Putamen (tissue), 1 donor: Measurements from ENCODE around the gene TRPM3.
"Not testable (repeated sequence)": the region's sequence is repeated elsewhere in the genome, so short reads cannot be mapped to it uniquely, and the experiment has no call there.

ENCODE experiments used
- DNase-seq: peaks from one replicate; pipeline ENCODE4 v3.0.0-alpha.2; 2016; ENCODE audit warnings: low spot score

The TRPM3 gene

DNA sequence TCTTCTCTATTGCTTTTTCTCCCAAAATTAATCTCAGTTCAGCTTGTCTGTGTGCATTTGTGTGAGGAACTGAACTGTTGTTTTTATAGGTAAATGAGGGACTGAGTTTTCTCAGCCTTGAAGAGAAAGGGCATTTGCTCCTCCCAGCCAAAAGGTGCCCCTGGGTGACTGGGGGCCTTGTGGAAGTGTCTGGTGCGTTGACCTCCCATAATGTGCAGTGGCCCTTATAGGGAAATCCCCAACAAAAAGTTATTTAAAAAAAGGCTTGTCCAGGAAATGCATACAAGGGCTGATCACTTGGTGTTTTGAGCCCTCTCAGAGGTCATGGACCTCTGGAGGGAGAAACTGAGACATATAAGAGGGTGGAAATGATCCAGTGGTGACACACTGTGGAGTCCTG is 467.3 kb downstream of the TRPM3 start:
- DNase-seq: no peak

DNA sequence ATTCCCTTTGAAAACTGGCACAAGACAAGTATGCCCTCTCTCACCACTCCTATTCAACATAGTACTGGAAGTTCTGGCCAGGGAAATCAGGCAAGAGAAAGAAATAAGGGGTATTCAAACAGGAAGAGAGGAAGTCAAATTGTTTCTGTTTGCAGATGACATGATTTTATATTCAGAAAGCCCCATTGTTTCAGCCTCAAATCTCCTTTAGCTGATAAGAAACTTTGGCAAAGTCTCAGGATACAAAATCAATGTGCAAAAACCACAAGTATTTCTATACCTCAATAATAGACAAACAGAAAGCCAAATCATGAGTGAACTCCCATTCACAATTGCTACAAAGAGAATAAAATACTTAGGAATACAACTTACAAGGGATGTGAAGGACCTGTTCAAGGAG is 476.8 kb downstream of the TRPM3 start:
- not testable (repeated sequence) for DNase-seq

DNA sequence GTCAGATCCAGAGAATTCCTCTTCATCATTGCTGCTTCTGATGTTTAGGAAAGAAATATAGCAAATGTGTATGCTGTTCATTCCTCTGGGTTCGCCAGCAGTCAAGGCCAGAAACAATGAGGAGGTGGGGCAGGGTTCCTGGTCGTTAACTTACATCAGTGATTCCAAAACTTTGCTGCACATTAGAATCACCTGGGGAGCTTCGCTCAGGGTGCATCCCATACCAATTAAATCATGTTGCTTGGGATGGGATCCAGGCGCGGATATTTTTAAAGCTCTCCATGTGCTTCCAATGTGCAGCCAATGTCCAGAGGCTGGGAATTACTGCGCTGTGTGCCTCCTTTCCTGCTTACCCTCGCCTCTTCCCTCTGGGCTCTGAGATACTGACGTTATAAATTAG is 479.1 kb downstream of the TRPM3 start:
- DNase-seq: no peak

DNA sequence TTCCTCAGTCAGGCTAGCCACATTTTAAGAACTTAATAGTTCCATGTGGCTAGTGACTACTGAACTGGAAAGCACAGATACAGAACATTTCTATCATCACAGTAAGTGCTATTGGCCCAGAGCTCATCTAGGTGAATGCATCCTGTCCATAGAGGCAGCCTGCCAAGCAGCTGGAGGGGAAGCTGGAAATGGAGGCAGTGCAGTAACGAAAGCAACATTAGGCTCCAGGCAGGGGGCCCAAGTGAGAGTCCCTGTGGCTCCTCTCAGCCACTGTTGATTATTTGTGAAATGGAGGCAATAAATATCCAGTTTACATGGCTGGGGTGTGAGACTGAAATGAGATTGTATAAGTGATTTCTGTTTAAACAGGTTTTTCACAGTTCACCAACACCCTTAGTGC is 479.8 kb downstream of the TRPM3 start:
- no peak for DNase-seq

DNA sequence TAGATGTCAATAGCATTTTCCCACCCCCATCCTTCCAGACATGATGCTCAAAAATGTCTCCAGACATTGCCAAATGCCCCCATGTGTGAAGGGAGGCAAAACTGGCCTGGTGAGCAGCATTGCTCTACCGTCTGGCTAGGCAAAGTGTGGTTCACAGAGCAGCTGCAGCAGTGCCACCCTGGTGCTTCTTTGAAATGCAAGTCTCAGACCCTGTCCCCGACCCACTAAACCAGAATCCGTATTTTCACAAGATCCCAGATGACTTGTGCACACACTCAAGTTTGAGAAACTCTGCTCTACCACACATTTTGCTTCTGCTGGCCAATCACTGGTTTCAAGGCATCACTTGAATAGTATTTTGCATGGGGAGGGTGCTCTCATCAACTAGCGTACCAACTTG is 480.4 kb downstream of the TRPM3 start:
- no peak for DNase-seq

DNA sequence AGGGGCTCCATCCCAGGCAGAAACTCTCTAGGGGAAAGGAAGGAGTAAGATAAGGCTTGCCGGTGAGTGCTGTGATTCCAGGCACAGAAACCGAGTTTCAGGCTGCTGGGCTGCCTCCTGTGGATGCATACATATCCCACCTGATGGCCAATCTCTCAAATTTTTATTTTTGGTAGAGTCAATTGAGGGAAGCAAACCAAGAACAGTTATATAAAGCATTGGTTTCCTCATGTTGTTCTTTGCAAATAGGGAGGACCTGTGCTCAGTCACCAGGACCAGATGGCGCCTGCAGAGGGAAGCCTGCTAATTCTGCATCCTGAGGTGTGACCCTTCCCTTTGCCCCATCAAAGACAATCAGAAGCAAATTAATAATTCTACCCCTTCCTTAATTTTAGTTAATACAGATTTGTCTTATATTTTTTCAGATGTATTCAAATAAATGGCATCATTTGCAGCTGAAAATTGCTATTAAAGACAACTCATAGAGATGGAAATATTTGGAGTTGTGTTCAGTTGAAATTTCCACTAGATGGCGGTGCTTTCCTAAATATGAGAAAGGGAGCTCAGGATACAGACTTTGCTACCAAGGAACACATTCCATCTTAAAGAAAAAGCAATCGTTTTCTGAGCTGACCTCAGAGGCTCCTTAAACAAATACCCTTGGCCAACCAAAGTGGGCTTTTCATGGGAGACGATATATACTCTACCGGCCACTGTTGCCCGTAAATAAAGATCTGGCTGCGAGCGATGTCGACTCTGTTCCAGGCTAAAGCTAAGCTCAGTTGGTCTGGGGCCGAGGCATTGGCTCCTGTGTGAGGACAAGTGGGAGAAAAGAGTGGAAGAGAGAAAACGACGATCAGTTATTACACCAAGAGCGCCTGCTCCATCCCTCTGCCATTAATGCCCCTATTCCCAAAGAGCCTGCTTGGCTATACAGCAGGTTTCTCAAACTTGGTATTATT is 481.3 kb downstream of the TRPM3 start:
- peak; percentile 63 for DNase-seq

DNA sequence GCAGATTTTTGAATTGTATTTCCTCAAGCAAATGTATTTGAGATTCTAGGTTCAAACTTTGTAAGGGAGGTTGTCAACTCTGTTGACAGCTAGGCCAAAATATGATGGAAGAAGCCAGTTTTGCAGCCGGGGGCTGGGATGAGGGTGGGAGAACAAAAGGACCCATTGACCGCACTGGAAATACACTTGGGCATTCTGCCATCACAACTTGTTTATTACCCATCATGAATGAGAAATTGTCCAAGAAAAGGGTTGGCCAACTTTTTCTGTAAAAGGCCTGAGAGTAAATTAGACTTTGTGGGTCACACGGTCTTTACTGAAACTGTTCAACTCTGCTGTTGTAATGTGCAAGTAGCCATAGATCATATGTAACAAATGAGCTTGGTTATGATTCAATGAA is 485.6 kb downstream of the TRPM3 start:
- peak; percentile 49 for DNase-seq

DNA sequence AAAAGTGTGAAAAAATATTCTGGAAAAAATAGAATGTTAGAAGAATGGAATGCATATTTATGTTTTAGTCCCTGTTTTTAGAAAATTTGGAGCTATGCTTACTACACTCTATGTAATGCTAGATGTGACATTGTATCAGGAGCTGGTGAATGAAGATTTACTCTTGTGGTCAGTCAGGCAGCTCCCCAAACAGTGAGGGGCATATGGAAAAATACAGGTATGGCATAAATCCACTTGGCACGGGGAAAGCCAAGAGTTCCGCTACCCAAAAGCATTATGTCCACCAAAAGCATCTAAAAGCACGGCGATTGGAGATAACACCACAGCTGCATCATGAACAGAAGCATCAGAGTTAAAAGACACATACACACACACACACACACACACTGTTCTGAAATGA is 486.7 kb downstream of the TRPM3 start:
- DNase-seq: no peak

DNA sequence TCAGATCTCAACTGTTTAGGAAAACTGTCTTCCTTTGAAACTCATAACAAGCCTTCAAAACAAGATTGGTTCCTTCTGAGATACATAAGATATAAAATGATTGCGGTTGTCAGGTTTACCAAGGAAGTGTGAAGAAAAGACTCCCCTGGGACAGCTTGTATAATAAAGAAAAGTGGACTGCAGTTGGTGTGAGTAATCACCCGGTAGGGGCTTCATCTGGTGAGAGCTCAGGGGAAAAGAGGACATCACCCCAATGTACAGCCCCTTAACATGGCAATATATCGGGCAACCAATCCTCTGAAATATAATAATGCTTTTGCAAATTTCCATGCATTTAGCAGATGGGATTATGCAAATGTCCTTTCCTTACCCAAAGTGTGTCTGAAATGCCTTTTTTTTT is 490.4 kb downstream of the TRPM3 start:
- no peak for DNase-seq

DNA sequence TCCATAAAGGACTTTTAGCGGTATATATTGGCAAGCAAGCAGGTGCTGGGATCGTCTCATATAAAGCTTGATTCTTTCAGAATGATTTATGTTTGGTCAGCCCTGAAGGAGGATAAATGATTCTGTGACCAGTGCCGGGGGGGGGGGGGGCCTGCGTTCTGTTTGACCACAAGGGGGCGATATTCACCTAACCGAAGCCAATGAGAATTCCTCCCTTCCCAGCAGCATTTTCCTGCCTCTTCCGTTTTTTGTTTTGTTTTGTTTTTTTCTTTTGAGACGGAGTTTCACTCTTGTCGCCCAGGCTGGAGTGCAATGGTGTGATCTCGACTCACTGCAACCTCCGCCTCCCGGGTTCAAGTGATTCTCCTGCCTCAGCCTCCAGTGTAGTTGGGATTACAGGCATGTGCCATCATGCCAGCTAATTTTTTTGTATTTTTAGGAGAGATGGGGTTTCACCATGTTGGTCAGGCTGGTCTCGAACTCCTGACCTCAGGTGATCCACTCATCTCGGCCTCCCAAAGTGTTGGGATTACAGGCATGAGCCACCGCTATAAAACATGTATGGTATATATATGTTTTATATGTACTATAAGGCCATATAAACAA is 492.2 kb downstream of the TRPM3 start:
- not testable (repeated sequence) for DNase-seq

DNA sequence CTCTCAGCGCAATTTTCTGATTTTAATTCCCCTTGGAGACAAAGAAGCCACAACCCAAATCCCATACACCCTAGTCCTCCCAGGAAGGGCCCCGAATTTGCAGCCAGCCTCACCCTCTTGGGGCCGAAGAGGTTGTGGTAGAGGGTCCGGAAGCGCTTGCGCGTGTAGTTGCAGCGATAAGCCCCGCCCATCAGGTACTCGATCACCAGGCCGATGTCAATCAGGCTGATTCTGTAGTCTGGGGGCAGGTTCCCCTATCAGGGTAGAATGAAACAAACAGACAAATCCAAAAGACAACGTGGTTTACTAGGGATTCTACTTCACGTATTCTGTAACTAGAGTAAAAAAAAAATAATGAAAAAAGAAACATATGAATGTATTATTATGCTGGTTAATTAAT is 496.3 kb downstream of the TRPM3 start:
- no peak for DNase-seq

DNA sequence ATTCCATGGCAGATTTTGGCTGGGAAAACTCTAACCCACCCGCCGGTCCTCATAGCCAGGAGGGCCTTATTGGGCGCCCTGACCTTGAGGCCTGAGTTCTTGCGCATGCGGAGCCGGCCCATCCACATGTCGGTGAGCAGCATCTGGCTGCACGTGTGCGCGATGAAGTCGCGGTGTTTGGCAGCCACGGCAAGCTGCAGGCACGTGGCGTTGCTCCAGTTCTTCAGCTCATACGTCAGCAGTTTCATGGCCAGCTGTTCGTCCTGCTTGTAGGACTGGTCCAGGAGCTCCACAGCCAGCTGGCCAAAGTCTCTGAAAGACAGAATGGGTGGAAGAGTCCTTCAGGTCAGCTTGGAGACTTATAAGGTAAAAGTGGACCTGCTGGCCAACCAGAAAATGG is 502.6 kb downstream of the TRPM3 start:
- no peak for DNase-seq

DNA sequence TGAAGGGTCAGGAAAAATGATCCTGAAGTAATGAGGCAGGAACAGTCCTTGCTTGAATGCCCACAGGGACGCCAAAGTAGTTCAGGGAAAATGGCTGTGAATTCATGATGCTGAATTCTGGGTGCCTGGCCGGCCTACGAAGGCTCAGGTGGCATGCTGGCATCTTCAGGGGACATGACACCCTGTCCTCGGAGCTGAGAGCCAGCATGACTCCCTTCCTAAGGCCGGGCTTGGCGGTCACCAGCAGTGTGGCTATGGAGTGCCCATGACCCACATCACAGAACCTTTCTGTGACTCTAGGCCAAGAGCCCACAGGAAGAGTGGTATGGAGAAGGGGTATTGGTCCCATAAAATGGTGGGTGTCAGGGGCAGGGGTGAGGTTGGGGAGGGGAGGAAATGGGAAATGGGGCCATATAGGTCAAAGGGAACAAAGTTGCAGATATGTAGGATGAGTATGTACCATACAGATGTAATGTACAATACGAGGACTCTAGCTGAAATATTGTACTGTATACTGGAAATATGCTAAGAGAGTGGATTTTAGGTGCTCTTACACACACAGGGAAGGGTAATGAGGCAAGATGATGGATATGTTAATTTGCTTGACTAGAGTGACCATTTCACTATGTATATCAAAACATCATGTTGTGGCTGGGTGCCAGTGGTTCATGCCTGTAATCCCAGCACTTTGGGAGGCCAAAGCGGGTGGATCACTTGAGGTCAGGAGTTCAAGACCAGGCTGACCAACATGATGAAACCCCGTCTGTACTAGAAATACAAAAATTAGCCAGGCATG is 504.2 kb downstream of the TRPM3 start:
- DNase-seq: no peak

DNA sequence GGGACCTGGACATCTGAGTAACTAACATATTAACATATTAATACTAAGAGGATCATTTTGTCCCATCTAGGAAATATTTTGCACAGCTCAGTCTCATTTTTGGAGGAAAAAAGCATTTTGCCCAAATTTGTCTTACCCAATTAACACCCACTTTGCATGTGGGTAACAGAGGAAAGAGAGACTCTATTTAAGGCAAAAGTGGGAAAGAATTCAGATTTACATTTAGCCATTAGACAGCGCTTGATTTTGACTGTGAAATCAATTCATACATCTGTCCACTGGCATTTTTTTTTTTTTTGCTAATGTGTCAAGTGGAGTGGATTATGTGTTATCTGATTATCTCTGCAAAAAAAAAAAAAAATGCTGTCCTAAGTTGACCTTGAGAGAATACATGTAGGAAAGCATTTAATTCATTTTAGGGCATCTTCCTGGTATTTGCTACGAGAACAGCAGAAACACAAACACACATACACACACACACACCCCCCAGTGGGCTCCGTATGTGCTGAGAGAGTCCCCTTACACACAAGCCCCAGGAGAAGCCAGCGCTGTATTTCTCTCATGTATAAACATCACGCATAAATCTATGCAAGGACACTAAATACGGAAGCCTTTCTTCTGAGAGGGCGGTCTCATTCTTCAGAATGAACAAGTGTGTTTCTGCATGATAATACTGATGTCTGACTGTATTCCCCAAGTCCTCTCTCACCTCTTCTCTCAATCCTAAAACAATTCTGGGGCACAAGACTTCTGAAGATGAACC is 505.0 kb downstream of the TRPM3 start:
- no peak for DNase-seq

DNA sequence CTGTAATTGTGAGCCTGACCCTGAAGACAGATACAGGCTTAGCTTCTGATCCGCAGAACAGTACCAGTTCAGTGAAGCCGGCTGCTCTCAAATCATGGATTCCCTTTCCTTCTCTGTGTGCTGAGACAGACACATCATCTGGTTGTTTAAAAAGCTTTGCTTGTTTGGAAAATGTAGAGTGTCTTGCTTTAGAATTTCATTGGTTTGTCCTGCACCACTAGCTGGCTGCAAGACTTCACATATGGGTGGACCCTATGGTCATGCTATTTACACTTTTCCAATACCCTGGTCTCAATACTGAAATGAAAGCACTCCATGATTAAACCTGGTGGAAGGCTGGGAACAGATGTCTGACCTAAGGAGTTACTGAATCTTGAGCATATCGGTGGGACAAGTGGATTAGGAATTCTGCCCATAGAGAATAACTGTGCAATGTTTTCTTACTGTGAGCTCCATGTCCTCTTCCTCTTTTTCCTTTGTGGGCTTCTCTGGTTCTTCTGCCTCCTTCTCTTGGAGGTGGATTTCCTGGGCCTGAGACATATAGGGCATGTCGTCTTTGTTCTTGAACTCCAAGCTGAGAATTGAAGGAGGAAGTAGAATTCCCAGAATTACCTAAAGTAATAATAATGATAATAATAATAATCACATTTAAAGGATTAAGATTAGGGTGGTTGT is 505.8 kb downstream of the TRPM3 start:
- DNase-seq: no peak

DNA sequence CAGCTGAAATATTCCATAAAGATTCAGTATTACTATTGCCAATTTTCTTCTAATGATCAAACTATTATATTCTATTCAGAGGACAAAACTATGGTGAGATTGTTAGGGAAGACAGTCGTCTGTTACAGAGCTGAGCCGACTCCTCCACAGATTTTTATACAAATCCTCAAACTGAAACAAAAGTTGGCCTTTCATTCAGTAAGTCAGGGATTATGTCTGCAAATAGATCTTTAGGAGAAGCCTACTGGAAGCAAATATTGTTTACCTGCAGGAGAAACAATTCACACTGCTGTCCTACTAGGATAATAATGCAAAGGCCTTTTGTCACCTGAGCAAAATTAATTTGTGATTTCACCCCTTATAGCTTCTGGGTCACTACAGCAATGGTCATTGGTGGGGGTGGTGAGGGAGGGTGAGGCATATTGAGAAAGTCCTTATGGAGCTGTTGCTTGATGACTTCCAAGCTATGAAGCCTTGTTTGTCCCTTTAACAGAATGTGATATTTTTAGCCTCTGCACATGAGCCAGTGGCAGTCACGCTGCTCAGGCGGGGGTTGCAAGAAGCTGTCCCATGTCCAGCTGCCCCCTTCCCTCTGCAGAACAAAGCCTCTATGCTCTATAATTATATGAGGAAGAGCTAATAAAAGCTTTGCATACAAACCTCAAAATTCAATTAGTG is 506.5 kb downstream of the TRPM3 start:
- peak; percentile 65 for DNase-seq

DNA sequence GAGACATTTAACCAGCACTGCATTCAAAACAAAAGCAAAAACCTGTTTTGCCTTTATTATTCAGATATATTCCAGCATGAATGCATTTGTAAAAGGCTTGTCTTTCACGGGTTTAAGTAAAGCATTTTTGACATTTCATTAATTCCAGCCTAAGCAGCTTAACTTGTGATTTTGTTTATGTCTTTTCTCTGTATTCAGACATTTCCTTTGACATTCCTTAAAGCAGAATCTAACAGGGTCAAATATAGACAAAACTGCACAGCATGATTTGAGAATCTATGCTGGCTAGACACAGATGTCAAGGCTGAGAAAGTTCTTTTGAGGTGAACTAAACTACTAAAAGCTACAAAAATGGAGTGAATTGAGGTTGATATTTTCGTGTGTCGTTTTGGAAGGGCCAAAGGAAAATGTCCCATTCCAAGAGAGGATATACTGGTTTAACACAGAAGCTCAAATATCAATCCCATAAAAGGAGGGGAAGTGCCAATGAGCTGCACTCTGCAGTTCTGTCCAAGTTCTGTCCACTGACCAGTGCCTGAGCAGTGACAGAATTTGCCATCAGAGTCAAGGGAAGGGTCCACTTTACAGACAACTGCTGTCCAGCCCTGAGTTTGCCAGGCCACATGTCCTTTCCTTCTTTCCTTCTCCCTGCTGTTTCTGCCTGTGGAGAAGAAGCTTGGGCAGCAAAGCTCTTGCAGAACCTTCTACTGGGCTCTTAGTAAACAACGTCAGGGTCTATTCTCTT is 508.2 kb downstream of the TRPM3 start:
- DNase-seq: no peak

DNA sequence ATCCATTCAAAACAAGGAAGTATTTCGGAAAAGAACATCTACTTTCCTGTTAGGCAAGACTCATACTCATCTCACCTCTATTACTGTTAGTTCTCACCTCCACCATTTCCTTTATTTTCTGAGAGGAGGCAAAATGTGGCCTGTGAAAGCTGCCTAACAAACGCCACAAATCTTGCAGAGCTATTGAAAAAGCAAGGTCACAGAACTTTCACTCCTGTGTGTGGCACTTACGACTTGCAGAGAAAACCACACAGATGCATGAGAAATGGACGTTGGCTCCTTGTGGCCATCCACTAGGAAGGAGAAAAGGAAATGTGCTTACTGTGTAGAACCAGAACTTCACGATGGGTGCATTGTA is 511.2 kb downstream of the TRPM3 start:
- DNase-seq: no peak

DNA sequence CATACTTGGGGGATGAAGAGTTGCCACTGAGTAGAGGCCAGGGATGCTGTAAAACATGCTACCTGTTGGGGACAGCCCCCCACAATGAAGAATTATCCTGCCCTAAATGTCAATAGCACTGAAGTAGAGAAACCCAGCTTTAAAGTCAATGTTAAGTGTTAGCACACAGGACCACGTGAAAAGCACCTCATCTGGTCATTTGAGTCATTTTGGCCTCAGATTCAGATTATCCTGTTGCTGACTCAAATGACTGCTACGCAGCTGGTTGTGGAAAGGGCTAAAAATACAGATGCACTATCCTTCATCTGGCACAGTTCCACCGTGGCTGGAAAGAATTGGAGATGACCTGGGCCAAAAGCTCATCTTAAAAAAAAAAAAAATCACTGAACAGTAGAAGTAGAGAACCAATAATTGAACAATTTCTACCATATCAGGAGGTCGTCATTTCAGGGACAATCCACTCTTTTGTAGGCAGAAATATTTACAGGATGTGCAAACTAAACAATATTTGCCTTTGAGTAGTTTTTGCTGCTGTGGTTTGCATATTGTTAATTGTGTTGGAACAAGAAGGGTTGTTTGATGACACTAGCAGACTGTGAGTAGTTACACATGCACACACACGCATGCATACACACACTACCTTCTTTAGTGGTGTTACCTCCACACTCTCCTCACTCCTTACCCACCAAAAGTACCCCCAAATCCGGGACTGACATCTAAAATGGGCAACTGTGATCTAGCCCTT is 511.7 kb downstream of the TRPM3 start:
- DNase-seq: no peak
